HCT116 (cell line): ENCODE data around the gene NHSL2. TPM values are rescaled to one million over a fixed set of nuclear protein-coding genes. Genes with fewer than 3 reads are reported as not detected.
"Not testable (repeated sequence)": the region's sequence is repeated elsewhere in the genome, so short reads cannot be mapped to it uniquely, and the experiment has no call there.

Source experiments
- ATAC-seq: fragments of 200-7000 bp; cut with Tn5 transposase; 2 replicates; pipeline ENCODE4 v1.9.1; 2020; ENCODE audit warnings: mild to moderate bottlenecking, moderate library complexity
- BruUV-seq: library from RNA; stranded (reverse); fragments of 400-500 nt; replicated peaks from 2 replicates; lab custom pipeline; 2021; lab: Mats Ljungman, UMichigan
- CTCF ChIA-PET: fragments of 300-600 bp; sonication (Branson Sonifier 250); formaldehyde crosslinking; loops from one replicate; lab custom pipeline; 2021; ENCODE audit warnings: antibody characterized with exemption; lab: Charles Lee
- POLR2A ChIA-PET: fragments of 300-600, 350-600 bp; sonication (Branson Sonifier 250); formaldehyde crosslinking; loops from one replicate; lab custom pipeline; 2021; ENCODE audit warnings: antibody characterized with exemption; lab: Charles Lee
- RAD21 ChIA-PET, 2 experiments: fragments of 300-600 bp; sonication (Branson Sonifier 250); formaldehyde crosslinking; loops; one replicate each; lab custom pipeline; 2023; ENCODE audit warnings: low total read pairs in 2 of 2; ENCODE audit not compliant: uncharacterized antibody in 2 of 2, unreplicated experiment in 2 of 2, low non-redundant PET in 1 of 2; lab: Charles Lee
- DNase-seq: peaks from one replicate; pipeline ENCODE4 v3.0.0-alpha.2; 2010; ENCODE audit warnings: low read depth, low spot score
- H2AFZ ChIP-seq: fragments of 200-600 bp; shearing (Covaris generic), sonication (generic); 2 replicates; pipeline ENCODE4 v1.6.1; 2017; ENCODE audit warnings: low read depth, mixed run types, mixed read lengths, antibody characterized with exemption, low read length; ENCODE audit not compliant: poor library complexity, severe bottlenecking
- H3K27ac ChIP-seq: 2 replicates; pipeline ENCODE4 v1.5.1; 2012; ENCODE audit warnings: low read depth, low read length
- H3K27me3 ChIP-seq: fragments of 200-600 bp; sonication (generic); 2 replicates; pipeline ENCODE4 v1.6.1; 2016; ENCODE audit warnings: mixed run types, low read length, mixed read lengths; ENCODE audit not compliant: insufficient read depth
- H3K36me3 ChIP-seq, 2 experiments: fragments of 200-500 bp in 1 of 2; fragments of 200-600 bp in 1 of 2; sonication (Bioruptor generic) in 1 of 2; sonication (generic) in 1 of 2; 2 replicates each; pipeline versions ENCODE4 v1.5.1 to v1.6.1; 2014 to 2016; ENCODE audit warnings: low read length in 2 of 2, inconsistent platforms in 1 of 2, mixed read lengths in 1 of 2, mixed run types in 1 of 2; ENCODE audit not compliant: insufficient read depth in 2 of 2, control insufficient read depth in 1 of 2
- H3K4me1 ChIP-seq, 2 experiments: fragments of 200-600 bp in 1 of 2; sonication (generic) in 1 of 2; 2 replicates each; pipeline versions ENCODE4 v1.5.1 to v1.6.1; 2012 to 2017; ENCODE audit warnings: low read length in 2 of 2, inconsistent platforms in 1 of 2, mild to moderate bottlenecking in 1 of 2, mixed read lengths in 1 of 2, mixed run types in 1 of 2, moderate library complexity in 1 of 2; ENCODE audit not compliant: insufficient read depth in 2 of 2, control insufficient read depth in 1 of 2
- H3K4me2 ChIP-seq: fragments of 200-600 bp; sonication (generic); 2 replicates; pipeline ENCODE4 v1.6.1; 2017; ENCODE audit warnings: mixed run types, low read length, mixed read lengths
- H3K4me3 ChIP-seq, 2 experiments: fragments of 200-600 bp in 1 of 2; sonication (generic) in 1 of 2; replicated peaks in 1 of 2; 2 replicates each; pipeline ENCODE4 v1.5.1; 2011 to 2016; ENCODE audit warnings: low read length in 2 of 2, control low read depth in 1 of 2, low read depth in 1 of 2, mild to moderate bottlenecking in 1 of 2, mixed read lengths in 1 of 2, mixed run types in 1 of 2
- H3K79me2 ChIP-seq: fragments of 200-600 bp; sonication (generic); 2 replicates; pipeline ENCODE4 v1.6.1; 2017; ENCODE audit warnings: mild to moderate bottlenecking, mixed run types, low read length, moderate library complexity, mixed read lengths; ENCODE audit not compliant: insufficient read depth
- H3K9ac ChIP-seq: fragments of 200-600 bp; sonication (generic); 2 replicates; pipeline ENCODE4 v1.6.1; 2016; ENCODE audit warnings: low read length, mixed read lengths
- H3K9me2 ChIP-seq: fragments of 200-600 bp; sonication (generic), shearing (Covaris generic); 2 replicates; pipeline ENCODE4 v1.6.1; 2017; ENCODE audit warnings: mixed run types, mild to moderate bottlenecking, moderate library complexity; ENCODE audit not compliant: insufficient read depth
- H3K9me3 ChIP-seq, 2 experiments: fragments of 200-500 bp in 1 of 2; fragments of 200-600 bp in 1 of 2; sonication (Bioruptor generic) in 1 of 2; sonication (generic) in 1 of 2; 2 replicates each; pipeline ENCODE4 v1.6.1; 2014 to 2017; ENCODE audit warnings: low read length in 2 of 2, mixed read lengths in 2 of 2, inconsistent platforms in 1 of 2, low read depth in 1 of 2, mild to moderate bottlenecking in 1 of 2, mixed run types in 1 of 2, moderate library complexity in 1 of 2; ENCODE audit not compliant: control insufficient read depth in 1 of 2, insufficient read depth in 1 of 2
- H4K20me1 ChIP-seq: fragments of 200-600 bp; sonication (generic), shearing (Covaris generic); 2 replicates; pipeline ENCODE4 v1.6.1; 2017; ENCODE audit warnings: mixed run types, mild to moderate bottlenecking, moderate library complexity; ENCODE audit not compliant: insufficient read depth
- CBX3 ChIP-seq: IDR thresholded peaks from 2 replicates; pipeline ENCODE4 v1.6.1; 2012; ENCODE audit warnings: low read depth
- CEBPB ChIP-seq: IDR thresholded peaks from 2 replicates; pipeline ENCODE4 v1.6.1; 2012; ENCODE audit warnings: low read depth
- EZH2 ChIP-seq: fragments of 200-600 bp; sonication (generic); IDR thresholded peaks from 2 replicates; pipeline ENCODE4 v1.6.1; 2017; ENCODE audit warnings: antibody characterized with exemption, mixed run types
- TCF7L2 ChIP-seq: IDR thresholded peaks from 2 replicates; pipeline ENCODE4 v1.7.0; 2011; ENCODE audit warnings: borderline replicate concordance, inconsistent platforms; ENCODE audit not compliant: insufficient read depth, insufficient read length; ENCODE audit errors: extremely low read depth
- intact Hi-C: fragments of 100-400 bp; cut with micrococcal nuclease; formaldehyde crosslinking; loops from 2 replicates; pipeline ENCODE4 v1.10.0; 2022
- total RNA-seq: library from RNA; stranded (reverse); gene quantifications from one replicate; pipeline ENCODE4 v1.2.1, GENCODE V29; 2021; ENCODE audit not compliant: unreplicated experiment
- TF ChIP-seq, protein P1 (sequence below): IDR thresholded peaks from 2 replicates; pipeline ENCODE4 v1.6.1; 2012; ENCODE audit warnings: low read depth
- TF ChIP-seq, protein P2 (sequence below), 3 experiments: fragments of 200-600 bp in 1 of 3; sonication (generic) in 1 of 3; IDR thresholded peaks in 2 of 3; conservative IDR thresholded peaks in 1 of 3; 2 replicates each; pipeline ENCODE4 v1.5.1; 2012 to 2017; ENCODE audit warnings: low read depth in 2 of 3, low read length in 2 of 3, antibody characterized with exemption in 1 of 3, borderline replicate concordance in 1 of 3, control low read depth in 1 of 3, mild to moderate bottlenecking in 1 of 3, mixed read lengths in 1 of 3, mixed run types in 1 of 3, moderate library complexity in 1 of 3; ENCODE audit not compliant: insufficient read depth in 1 of 3
- TF ChIP-seq, protein P3 (sequence below): IDR thresholded peaks from 2 replicates; pipeline ENCODE4 v1.6.1; 2012

The NHSL2 gene
- total RNA-seq, 1 experiment from 2014 or later: 0.22 TPM

DNA sequence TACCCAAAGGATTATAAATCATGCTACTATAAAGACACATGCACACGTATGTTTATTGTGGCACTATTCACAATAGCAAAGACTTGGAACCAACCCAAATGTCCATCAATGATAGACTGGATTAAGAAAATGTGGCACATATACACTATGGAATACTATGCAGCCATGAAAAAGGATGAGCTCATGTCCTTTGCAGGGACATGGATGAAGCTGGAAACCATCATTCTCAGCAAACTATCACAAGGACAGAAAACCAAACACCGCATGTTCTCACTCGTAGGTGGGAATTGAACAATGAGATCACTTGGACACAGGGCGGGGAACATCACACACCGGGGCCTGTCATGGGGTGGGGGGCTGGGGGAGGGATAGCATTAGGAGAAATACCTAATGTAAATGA is 265.6 kb downstream of the NHSL2 start:
- H3K4me3 ChIP-seq, H3K9ac ChIP-seq, RAD21 ChIA-PET, H3K79me2 ChIP-seq, ATAC-seq, H3K27me3 ChIP-seq, BruUV-seq, H3K4me1 ChIP-seq, H4K20me1 ChIP-seq, POLR2A ChIA-PET, intact Hi-C loops, H3K9me2 ChIP-seq, H2AFZ ChIP-seq, H3K9me3 ChIP-seq, H3K4me2 ChIP-seq, DNase-seq, H3K27ac ChIP-seq, H3K36me3 ChIP-seq, CTCF ChIA-PET: not testable (repeated sequence)

DNA sequence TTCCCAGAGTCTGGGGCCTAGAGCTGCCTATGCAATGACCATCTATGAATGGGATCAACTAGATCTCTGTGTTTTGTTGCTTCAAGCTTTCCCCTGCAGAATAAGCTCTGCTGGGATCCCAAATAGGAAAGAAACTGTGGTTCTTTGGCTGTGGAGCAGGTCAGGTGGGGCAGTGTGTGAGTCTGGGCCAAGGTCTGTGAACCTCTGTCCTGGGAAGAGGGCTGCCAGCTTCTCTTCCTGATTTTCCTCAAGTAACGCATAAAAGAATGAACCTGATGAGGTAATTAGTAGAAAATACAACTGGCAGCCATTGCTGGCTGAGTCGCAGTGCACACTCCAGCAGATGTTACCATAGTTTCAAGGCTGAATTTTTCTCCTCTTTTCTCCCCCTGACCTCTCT is 266.3 kb downstream of the NHSL2 start:
- no TSS peak for BruUV-seq
- intact Hi-C loops: no loop called here
- ChIA-PET RAD21 (no interaction called here), CTCF (no interaction called here), POLR2A (no interaction called here)
- Histone ChIP-seq H3K27me3 (no peaks in the 10 kb centered on the region), H3K4me3 (no peak overlapping the region), H3K9me2 (no peaks in the 10 kb centered on the region), H3K79me2 (peaks cover 4% of the 10 kb centered on the region), H3K9ac (no peak overlapping the region), H3K4me2 (no peak overlapping the region), H3K27ac (no peak overlapping the region), H4K20me1 (no peaks in the 10 kb centered on the region), H3K4me1 (peaks cover 0 to 2% of the 10 kb centered on the region in 2 experiments; a peak in 2 of 4 replicates), H3K9me3 (no peaks in the 10 kb centered on the region), H3K36me3 (no peaks in the 10 kb centered on the region), H2AFZ (no peak overlapping the region)
- TF ChIP-seq EZH2 (no peak), CEBPB (no peak), CBX3 (no peak), TCF7L2 (no peak)
- TF ChIP-seq, protein P1, sequence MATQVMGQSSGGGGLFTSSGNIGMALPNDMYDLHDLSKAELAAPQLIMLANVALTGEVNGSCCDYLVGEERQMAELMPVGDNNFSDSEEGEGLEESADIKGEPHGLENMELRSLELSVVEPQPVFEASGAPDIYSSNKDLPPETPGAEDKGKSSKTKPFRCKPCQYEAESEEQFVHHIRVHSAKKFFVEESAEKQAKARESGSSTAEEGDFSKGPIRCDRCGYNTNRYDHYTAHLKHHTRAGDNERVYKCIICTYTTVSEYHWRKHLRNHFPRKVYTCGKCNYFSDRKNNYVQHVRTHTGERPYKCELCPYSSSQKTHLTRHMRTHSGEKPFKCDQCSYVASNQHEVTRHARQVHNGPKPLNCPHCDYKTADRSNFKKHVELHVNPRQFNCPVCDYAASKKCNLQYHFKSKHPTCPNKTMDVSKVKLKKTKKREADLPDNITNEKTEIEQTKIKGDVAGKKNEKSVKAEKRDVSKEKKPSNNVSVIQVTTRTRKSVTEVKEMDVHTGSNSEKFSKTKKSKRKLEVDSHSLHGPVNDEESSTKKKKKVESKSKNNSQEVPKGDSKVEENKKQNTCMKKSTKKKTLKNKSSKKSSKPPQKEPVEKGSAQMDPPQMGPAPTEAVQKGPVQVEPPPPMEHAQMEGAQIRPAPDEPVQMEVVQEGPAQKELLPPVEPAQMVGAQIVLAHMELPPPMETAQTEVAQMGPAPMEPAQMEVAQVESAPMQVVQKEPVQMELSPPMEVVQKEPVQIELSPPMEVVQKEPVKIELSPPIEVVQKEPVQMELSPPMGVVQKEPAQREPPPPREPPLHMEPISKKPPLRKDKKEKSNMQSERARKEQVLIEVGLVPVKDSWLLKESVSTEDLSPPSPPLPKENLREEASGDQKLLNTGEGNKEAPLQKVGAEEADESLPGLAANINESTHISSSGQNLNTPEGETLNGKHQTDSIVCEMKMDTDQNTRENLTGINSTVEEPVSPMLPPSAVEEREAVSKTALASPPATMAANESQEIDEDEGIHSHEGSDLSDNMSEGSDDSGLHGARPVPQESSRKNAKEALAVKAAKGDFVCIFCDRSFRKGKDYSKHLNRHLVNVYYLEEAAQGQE: no peak
- TF ChIP-seq, protein P2, sequence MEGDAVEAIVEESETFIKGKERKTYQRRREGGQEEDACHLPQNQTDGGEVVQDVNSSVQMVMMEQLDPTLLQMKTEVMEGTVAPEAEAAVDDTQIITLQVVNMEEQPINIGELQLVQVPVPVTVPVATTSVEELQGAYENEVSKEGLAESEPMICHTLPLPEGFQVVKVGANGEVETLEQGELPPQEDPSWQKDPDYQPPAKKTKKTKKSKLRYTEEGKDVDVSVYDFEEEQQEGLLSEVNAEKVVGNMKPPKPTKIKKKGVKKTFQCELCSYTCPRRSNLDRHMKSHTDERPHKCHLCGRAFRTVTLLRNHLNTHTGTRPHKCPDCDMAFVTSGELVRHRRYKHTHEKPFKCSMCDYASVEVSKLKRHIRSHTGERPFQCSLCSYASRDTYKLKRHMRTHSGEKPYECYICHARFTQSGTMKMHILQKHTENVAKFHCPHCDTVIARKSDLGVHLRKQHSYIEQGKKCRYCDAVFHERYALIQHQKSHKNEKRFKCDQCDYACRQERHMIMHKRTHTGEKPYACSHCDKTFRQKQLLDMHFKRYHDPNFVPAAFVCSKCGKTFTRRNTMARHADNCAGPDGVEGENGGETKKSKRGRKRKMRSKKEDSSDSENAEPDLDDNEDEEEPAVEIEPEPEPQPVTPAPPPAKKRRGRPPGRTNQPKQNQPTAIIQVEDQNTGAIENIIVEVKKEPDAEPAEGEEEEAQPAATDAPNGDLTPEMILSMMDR (IDR thresholded peaks at IDR 0.05 in 2 of 3, conservative IDR thresholded peaks at IDR 0.05 in 1 of 3; ENCODE audit: borderline replicate concordance in 1 of 3, insufficient read depth in 1 of 3, low read depth in 2 of 3, low read length in 2 of 3): no peak
- TF ChIP-seq, protein P3, sequence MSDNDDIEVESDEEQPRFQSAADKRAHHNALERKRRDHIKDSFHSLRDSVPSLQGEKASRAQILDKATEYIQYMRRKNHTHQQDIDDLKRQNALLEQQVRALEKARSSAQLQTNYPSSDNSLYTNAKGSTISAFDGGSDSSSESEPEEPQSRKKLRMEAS: no peak
- no peak for ATAC-seq
- no peak for DNase-seq
